HG02840 (cell line): Measurements from ENCODE around the gene LGALS14.
"Not testable (repeated sequence)": the region's sequence is repeated elsewhere in the genome, so short reads cannot be mapped to it uniquely, and the experiment has no call there.

ENCODE experiments used
- ATAC-seq: cut with Tn5 transposase; IDR thresholded peaks from one replicate; pipeline ENCODE4 v1.9.1; 2021; ENCODE audit warnings: mild to moderate bottlenecking, moderate library complexity, moderate number of reproducible peaks; ENCODE audit not compliant: unreplicated experiment, low FRiP score

LGALS14 gene

GRCh38 chr19:39692822-39693221, 11.5 kb upstream of the LGALS14 start:
- ATAC-seq = no peak

GRCh38 chr19:39695759-39696158, 8.5 kb upstream of the LGALS14 start:
- no peak for ATAC-seq

GRCh38 chr19:39696387-39696786, 7.9 kb upstream of the LGALS14 start:
- no peak for ATAC-seq

- no peak for ATAC-seq
Measured at GRCh38 chr19:39698535-39698934, 5.7 kb upstream of the LGALS14 start.

- ATAC-seq = no peak
Measured at GRCh38 chr19:39701291-39701690, 3.0 kb upstream of the LGALS14 start.

- ATAC-seq = no peak
Measured at GRCh38 chr19:39705578-39706188, 1.4 kb downstream of the LGALS14 start.

DNA sequence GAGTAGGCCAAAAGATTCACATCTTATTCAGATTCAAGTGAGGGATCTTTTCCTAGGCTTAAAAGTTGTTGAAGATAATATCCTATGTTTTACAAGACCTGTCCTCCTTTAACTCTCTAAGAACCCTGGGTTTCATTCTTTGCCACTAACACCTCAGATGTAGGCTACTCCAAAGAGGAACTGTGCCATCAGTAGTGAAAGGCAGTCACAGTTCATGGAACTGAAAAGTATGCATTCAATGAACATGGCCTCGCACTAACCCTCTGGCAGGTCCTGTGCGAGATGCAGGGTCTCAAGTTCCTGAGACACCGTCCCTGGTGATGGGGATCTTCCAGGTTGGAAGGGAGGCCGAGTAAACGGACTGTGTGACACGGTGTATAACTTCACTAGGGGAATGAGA, 4.3 kb downstream of the LGALS14 start:
- no peak for ATAC-seq

GRCh38 chr19:39709026-39709872, 5.0 kb downstream of the LGALS14 start:
- no peak for ATAC-seq

GRCh38 chr19:39710333-39710890, 6.1 kb downstream of the LGALS14 start:
- ATAC-seq = no peak

GRCh38 chr19:39720144-39720543, 15.9 kb downstream of the LGALS14 start:
- not testable (repeated sequence) for ATAC-seq

GRCh38 chr19:39725995-39726394, 21.7 kb downstream of the LGALS14 start:
- no peak for ATAC-seq

- no peak for ATAC-seq
Measured at GRCh38 chr19:39727070-39727800, 23.0 kb downstream of the LGALS14 start.

DNA sequence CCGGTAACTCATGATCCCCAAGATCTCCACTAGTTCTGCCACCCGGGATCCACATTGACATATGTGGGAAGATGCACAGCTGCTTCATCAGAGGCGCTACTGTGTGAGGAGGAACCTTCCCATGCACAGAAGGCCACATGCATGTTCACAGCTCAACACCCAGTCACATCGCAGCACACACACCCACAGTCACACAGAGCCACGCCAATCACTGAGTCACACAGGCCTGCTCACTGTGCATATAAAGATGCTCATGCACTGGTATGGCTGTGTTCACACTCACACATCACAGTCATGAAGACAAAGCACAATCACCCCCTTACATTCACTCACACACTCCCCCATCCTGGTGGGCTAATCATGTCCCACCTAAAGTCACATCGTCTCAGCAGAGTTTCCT, 23.8 kb downstream of the LGALS14 start:
- no peak for ATAC-seq

GRCh38 chr19:39729594-39729993, 25.3 kb downstream of the LGALS14 start:
- ATAC-seq = no peak

DNA sequence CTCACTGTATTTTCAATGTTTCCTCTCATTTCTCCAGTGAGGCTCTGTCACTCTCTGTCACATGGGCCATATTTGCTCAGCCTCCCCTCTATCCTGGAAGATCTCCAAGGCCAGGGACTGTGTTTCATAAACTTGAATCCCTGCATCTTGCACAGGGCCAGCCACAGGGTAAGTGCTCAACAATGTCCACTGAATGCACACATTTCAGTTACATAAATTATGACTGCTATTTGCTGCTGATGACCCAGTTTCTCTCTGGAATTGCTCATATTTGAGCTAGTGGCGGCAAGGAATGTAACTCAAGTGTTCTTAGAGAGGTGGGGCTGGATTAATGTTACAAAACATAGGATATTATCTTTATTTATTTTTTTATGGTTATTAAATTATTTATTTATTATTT, 27.4 kb downstream of the LGALS14 start:
- no peak for ATAC-seq

GRCh38 chr19:39733841-39734240, 29.6 kb downstream of the LGALS14 start:
- no peak for ATAC-seq

DNA sequence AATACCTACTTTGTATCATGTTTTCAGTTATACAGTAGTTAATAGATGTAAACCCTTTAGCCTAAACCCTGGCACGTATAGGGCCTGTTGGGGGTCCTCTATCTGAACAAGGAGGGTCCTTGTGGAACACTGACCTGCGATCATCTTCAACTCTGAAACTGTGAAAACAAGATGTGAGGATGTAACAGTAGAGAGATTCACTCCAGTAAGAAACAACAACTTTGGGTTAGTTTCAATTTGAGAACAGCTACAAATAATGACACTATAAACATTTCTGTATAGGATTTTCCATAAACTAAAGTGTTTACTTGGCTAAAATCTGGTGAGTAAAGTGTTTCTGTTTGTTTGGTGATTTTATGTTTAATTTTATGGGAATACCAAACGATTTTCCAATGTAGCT, 31.4 kb downstream of the LGALS14 start:
- ATAC-seq = no peak

DNA sequence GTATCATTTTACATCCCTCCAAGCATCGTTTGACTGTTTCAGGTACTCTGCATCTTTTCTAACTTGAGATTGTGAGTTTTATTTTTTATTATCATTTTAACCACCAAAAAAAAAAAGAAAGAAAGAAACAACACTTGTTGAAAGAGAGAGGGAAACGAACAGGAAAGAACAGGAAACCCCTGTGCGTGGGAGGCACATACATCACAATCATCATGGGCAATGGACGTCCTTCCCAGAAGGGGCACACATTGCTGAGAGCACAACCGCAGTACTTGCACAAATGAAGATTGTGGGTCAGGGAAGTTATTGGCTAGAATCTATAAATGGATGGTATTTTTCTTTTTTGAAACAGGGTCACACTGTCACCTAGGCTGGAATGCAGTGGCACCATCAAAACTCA, 31.8 kb downstream of the LGALS14 start:
- no peak for ATAC-seq

- ATAC-seq = no peak
Measured at GRCh38 chr19:39737351-39737750, 33.1 kb downstream of the LGALS14 start.

GRCh38 chr19:39737891-39738290, 33.6 kb downstream of the LGALS14 start, which contains the start of gene CLC:
Gene CLC (minus strand): TSS chr19:39738029. CDS start chr19:39737952, 77 bp downstream.
- ATAC-seq = no peak

DNA sequence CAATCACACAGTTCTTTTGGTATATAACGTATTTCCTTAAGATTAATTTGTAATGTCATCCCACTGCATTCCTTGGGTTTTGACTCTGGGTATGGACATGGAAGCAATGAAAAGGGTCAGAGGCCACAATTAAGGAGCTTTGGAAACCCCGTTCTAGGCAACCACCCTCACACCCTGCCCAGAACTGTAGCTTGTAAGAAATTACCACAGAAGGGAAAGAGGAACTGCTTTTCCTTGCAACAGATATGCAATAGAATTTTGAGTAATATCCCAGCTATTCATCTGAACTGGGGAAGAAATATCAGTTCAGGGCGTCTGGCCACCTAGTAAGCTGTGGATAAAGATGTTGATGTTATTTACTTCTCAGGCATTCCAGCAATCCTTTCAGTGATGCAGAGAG, 34.5 kb downstream of the LGALS14 start:
- no peak for ATAC-seq
